Effector memory CD8-positive, alpha-beta T cell (primary cell): ENCODE data around the gene KIAA1328.

ENCODE experiments used
- ATAC-seq: fragments of 150-1000 bp; cut with Tn5 transposase; replicated peaks from 2 replicates; pipeline ENCODE4 v1.10.0; 2021; ENCODE audit warnings: mild to moderate bottlenecking, moderate library complexity
- DNase-seq, 3 experiments: peaks; one replicate each; pipeline ENCODE4 v3.0.0; 2021
- H3K27ac Mint-ChIP-seq, 2 donors: one replicate each; pipeline ENCODE4 v1.8.0; 2022; ENCODE audit warnings: mild to moderate bottlenecking in 2 of 2, mixed read lengths in 2 of 2, moderate library complexity in 2 of 2
- H3K27me3 Mint-ChIP-seq, 2 donors: one replicate each; pipeline ENCODE4 v1.8.0; 2022; ENCODE audit warnings: mixed read lengths in 2 of 2
- H3K36me3 Mint-ChIP-seq: one replicate; pipeline ENCODE4 v1.8.0; 2022; ENCODE audit warnings: mild to moderate bottlenecking, moderate library complexity, mixed read lengths; ENCODE audit not compliant: insufficient read depth
- H3K4me1 Mint-ChIP-seq, 2 donors: one replicate each; pipeline ENCODE4 v1.8.0; 2022; ENCODE audit warnings: low read depth in 2 of 2, mixed read lengths in 2 of 2
- H3K4me3 Mint-ChIP-seq, 2 donors: one replicate each; pipeline ENCODE4 v1.8.0; 2022; ENCODE audit warnings: mild to moderate bottlenecking in 2 of 2, mixed read lengths in 2 of 2, moderate library complexity in 2 of 2
- H3K9me3 Mint-ChIP-seq, 2 donors: one replicate each; pipeline ENCODE4 v1.8.0; 2022; ENCODE audit warnings: mixed read lengths in 2 of 2

KIAA1328 gene

GRCh38 chr18:37218022-37218590 lies 389.2 kb downstream of the KIAA1328 start:
- Mint-ChIP-seq H3K36me3 (no peaks in the 10 kb centered on the region), H3K27ac (no peak overlapping the region), H3K4me1 (peaks cover 0 to 5% of the 10 kb centered on the region in 2 donors), H3K4me3 (no peak overlapping the region), H3K9me3 (peaks cover 0 to 1% of the 10 kb centered on the region in 2 donors), H3K27me3 (no peaks in the 10 kb centered on the region)
- DNase-seq (no peak), ATAC-seq (no peak)

- Mint-ChIP-seq H3K36me3 (no peaks in the 10 kb centered on the region), H3K4me1 (peaks cover 0 to 5% of the 10 kb centered on the region in 2 donors)
Observed at GRCh38 chr18:37219257-37219656, 390.3 kb downstream of the KIAA1328 start.

GRCh38 chr18:37222354-37222998 lies 393.5 kb downstream of the KIAA1328 start:
- Mint-ChIP-seq H3K4me1 (peaks cover 0 to 5% of the 10 kb centered on the region in 2 donors), H3K27me3 (no peaks in the 10 kb centered on the region), H3K9me3 (no peaks in the 10 kb centered on the region), H3K36me3 (no peaks in the 10 kb centered on the region), H3K4me3 (no peak overlapping the region), H3K27ac (no peak overlapping the region)
- DNase-seq = no peak
- no peak for ATAC-seq

More at GRCh38 chr18:37219257-37219656, 390.3 kb downstream of the KIAA1328 start:
- DNase-seq (no peak), ATAC-seq (no peak)
- Mint-ChIP-seq H3K27ac (no peak overlapping the region), H3K4me3 (no peak overlapping the region), H3K9me3 (peaks cover 0 to 1% of the 10 kb centered on the region in 2 donors), H3K27me3 (no peaks in the 10 kb centered on the region)

- H3K27me3 Mint-ChIP-seq = no peaks in the 10 kb centered on the region
- peaks cover 0 to 5% of the 10 kb centered on the region in 2 donors for H3K4me1 Mint-ChIP-seq
- no peak overlapping the region for H3K27ac Mint-ChIP-seq
- no peaks in the 10 kb centered on the region for H3K9me3 Mint-ChIP-seq
- H3K36me3 Mint-ChIP-seq = no peaks in the 10 kb centered on the region
- H3K4me3 Mint-ChIP-seq = no peak overlapping the region
- DNase-seq (no peak), ATAC-seq (no peak)
Observed at GRCh38 chr18:37222999-37223378, 394.1 kb downstream of the KIAA1328 start.

- Mint-ChIP-seq H3K4me1 (no peaks in the 10 kb centered on the region), H3K9me3 (no peaks in the 10 kb centered on the region), H3K36me3 (no peaks in the 10 kb centered on the region), H3K4me3 (no peak overlapping the region), H3K27ac (no peak overlapping the region), H3K27me3 (no peaks in the 10 kb centered on the region)
- ATAC-seq (no peak), DNase-seq (no peak)
Observed at GRCh38 chr18:37225279-37225678, 396.4 kb downstream of the KIAA1328 start.

GRCh38 chr18:37230768-37231167 lies 401.8 kb downstream of the KIAA1328 start:
- Mint-ChIP-seq H3K4me3 (no peak overlapping the region), H3K27ac (no peak overlapping the region), H3K9me3 (no peaks in the 10 kb centered on the region), H3K4me1 (no peaks in the 10 kb centered on the region), H3K27me3 (no peaks in the 10 kb centered on the region), H3K36me3 (no peaks in the 10 kb centered on the region)
- DNase-seq (no peak), ATAC-seq (no peak)

GRCh38 chr18:37231251-37231650 lies 402.3 kb downstream of the KIAA1328 start:
- Mint-ChIP-seq H3K27ac (no peak overlapping the region), H3K27me3 (no peaks in the 10 kb centered on the region), H3K36me3 (no peaks in the 10 kb centered on the region), H3K9me3 (no peaks in the 10 kb centered on the region), H3K4me1 (no peaks in the 10 kb centered on the region), H3K4me3 (no peak overlapping the region)
- DNase-seq (no peak), ATAC-seq (no peak)

- H3K4me3 Mint-ChIP-seq = no peak overlapping the region
- H3K27ac Mint-ChIP-seq = no peak overlapping the region
- ATAC-seq (no peak), DNase-seq (no peak)
- H3K9me3 Mint-ChIP-seq = no peaks in the 10 kb centered on the region
- no peaks in the 10 kb centered on the region for H3K4me1 Mint-ChIP-seq
- H3K36me3 Mint-ChIP-seq = no peaks in the 10 kb centered on the region
- peaks cover 0 to 16% of the 10 kb centered on the region in 2 donors for H3K27me3 Mint-ChIP-seq
Observed at GRCh38 chr18:37235583-37235982, 406.7 kb downstream of the KIAA1328 start.

- Mint-ChIP-seq H3K4me3 (no peak overlapping the region), H3K4me1 (peaks cover 0 to under 1% of the 10 kb centered on the region in 2 donors), H3K9me3 (no peaks in the 10 kb centered on the region), H3K27me3 (peaks cover 10 to 38% of the 10 kb centered on the region in 2 donors), H3K27ac (no peak overlapping the region), H3K36me3 (peaks cover 2% of the 10 kb centered on the region)
- no peak for ATAC-seq
- DNase-seq = no peak
Observed at GRCh38 chr18:37238282-37239108, 409.6 kb downstream of the KIAA1328 start.

- Mint-ChIP-seq H3K4me1 (peaks cover 1 to 3% of the 10 kb centered on the region in 2 donors), H3K27me3 (peaks cover 26 to 60% of the 10 kb centered on the region in 2 donors), H3K9me3 (no peaks in the 10 kb centered on the region), H3K4me3 (no peak overlapping the region), H3K27ac (no peak overlapping the region), H3K36me3 (peaks cover 2% of the 10 kb centered on the region)
- ATAC-seq (no peak), DNase-seq (no peak)
Observed at GRCh38 chr18:37242091-37242490, 413.2 kb downstream of the KIAA1328 start.

GRCh38 chr18:37242826-37243560 lies 414.1 kb downstream of the KIAA1328 start:
- Mint-ChIP-seq H3K36me3 (peaks cover 2% of the 10 kb centered on the region), H3K4me1 (peaks cover 1 to 3% of the 10 kb centered on the region in 2 donors), H3K27me3 (peaks cover 26 to 60% of the 10 kb centered on the region in 2 donors), H3K9me3 (no peaks in the 10 kb centered on the region), H3K4me3 (no peak overlapping the region), H3K27ac (no peak overlapping the region)
- ATAC-seq (no peak), DNase-seq (no peak)

- H3K4me3 Mint-ChIP-seq = no peak overlapping the region
- peaks cover 1 to 3% of the 10 kb centered on the region in 2 donors for H3K4me1 Mint-ChIP-seq
- no peak for DNase-seq
- no peaks in the 10 kb centered on the region for H3K9me3 Mint-ChIP-seq
- ATAC-seq = no peak
- H3K27ac Mint-ChIP-seq = no peak overlapping the region
- H3K27me3 Mint-ChIP-seq = peaks cover 28 to 60% of the 10 kb centered on the region in 2 donors
- H3K36me3 Mint-ChIP-seq = peaks cover 2% of the 10 kb centered on the region
Observed at GRCh38 chr18:37243741-37244140, 414.8 kb downstream of the KIAA1328 start.

GRCh38 chr18:37244618-37245017 lies 415.7 kb downstream of the KIAA1328 start:
- no peak for ATAC-seq
- no peaks in the 10 kb centered on the region for H3K9me3 Mint-ChIP-seq
- peaks cover 2% of the 10 kb centered on the region for H3K36me3 Mint-ChIP-seq
- no peak overlapping the region for H3K4me3 Mint-ChIP-seq
- DNase-seq = no peak
- peaks cover 36 to 61% of the 10 kb centered on the region in 2 donors for H3K27me3 Mint-ChIP-seq
- peaks cover 1 to 3% of the 10 kb centered on the region in 2 donors for H3K4me1 Mint-ChIP-seq
- H3K27ac Mint-ChIP-seq = no peak overlapping the region
